Stimulated activated CD4-positive, alpha-beta T cell treated with anti-CD3 and anti-CD28 coated beads, Interleukin-1b, Interleukin-23, amount 100 ng/mL, for 48 hours (primary cell): ENCODE measurements around the gene PIGC.

Source experiments
- DNase-seq: peaks from one replicate; pipeline ENCODE4 v3.0.0-alpha.2; 2020

The PIGC gene

DNA sequence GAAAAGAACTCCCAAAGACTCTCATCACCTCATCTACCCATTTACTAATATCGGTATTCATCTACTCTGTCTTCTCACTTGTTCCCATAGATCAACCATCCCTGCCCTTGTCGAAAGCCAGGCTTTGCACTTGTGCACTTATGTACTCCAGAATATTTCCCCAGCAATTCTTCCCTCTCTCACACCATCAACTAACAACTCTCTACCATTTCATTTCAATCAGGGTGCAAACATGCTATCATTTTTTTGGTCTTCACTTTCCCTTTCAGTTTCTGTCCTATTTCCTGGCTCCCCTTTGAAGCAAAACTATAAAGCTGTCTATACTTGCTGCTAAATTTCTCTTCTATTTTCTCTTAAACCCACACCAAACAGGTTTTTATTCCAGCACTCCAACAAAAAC is 16.7 kb downstream of the PIGC start:
- no peak for DNase-seq

DNA sequence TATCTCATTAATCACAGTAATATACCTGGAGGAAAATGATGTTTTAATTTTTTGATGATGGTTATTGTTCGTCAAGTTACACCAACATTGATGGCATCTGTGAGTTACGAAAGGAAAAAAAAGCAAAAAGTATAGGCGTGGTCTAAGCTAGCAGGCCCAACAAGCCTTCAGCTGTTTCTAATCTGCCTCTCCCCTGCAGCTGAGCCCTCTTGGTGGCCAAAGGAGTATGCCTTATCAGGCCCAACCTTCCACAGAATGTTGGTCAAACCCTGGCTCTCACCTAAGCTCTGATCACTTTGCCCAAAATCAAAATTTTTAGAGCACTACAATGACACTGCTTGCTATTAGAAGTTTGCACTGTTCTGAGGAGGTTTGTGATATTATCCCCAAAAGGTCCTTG is 18.5 kb downstream of the PIGC start:
- DNase-seq: no peak

DNA sequence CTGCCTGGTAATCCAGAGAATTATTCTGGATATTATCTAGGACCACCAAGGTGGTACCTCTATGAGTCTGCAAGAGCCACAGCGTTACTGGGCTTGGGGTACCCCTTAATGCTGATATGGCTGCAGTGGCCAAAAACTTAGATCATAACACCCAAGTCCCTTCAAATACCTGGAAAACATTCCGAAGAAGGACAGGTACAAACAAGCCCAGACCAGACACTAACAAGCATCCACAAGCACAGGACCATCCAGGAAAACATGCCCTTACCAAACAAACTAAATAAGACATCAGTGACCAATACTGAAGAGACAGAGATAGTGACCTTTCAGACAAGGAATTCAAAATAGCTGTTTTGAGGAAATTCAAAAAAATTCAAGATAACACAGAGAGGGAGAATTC is 20.5 kb downstream of the PIGC start:
- no peak for DNase-seq

DNA sequence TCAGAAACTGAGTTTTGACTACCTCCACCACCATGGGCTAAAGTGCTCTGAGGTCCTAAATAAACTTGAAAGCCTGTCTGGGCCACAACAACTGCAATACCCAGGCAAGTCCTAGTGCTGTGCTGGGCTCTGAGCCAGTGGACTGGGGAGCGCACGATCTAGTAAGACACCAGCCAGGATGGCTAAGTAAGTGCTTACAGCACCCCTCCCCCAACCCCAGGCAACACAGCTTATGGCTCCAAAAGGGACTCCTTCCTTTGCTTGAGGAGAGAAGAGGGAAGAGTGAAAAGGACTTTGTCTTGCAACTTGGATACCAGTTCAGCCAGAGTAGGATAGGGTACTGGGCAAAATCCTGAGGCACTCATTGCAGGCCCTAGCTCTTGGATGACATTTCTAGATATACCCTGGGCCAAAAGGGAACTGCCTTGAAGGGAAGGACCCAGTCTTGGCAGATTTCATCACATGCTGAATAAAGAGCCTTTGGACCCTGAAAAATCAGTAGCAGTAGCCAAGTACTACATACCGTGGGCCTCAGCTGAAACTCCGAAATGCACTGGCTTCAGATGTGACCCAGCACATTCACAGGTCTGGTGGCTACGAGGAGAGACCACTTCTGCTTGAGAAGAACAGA is 21.8 kb downstream of the PIGC start:
- DNase-seq: no peak

DNA sequence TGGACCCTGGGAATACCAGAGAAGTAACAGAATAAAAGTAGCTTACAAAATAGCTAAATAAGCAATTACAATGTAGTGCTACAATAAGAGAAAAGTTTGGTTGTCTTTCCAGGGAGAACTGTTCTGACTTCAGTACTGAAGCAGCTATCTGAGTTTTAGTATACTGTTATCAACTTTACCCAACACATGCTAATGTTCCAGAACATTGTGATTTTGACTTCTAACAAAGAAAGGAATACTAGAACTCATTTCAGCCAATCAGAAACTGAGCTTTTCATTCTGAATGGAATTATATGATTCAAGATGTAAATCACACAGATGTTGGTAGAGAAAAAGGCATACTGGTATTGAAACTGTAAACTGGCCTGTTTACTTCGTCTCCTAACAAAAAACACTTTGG is 23.5 kb downstream of the PIGC start, which contains the start of gene C1orf105:
C1orf105 (plus strand) TSS at position 301 of the 400 bp plus-strand sequence. CDS start 201 bp downstream, outside the sequence.
- no peak for DNase-seq

DNA sequence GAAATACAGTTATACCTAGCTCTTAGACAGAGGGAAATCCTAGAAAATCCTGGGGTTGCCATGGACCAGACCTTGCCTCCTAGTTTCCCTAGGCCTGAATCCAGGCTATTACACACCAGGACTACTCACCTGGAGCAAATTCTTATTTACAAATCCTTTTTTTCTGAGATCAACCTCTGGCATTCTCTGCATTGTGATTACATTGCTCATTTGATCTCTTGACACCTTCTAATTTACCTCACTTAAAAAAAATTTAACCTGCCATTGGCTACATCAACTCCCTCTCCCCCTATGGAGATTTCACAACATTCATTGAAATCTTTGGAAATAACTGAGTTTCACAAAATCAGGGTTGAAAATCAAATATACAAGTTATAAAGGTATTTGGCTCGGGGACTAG is 26.3 kb downstream of the PIGC start:
- DNase-seq: no peak

DNA sequence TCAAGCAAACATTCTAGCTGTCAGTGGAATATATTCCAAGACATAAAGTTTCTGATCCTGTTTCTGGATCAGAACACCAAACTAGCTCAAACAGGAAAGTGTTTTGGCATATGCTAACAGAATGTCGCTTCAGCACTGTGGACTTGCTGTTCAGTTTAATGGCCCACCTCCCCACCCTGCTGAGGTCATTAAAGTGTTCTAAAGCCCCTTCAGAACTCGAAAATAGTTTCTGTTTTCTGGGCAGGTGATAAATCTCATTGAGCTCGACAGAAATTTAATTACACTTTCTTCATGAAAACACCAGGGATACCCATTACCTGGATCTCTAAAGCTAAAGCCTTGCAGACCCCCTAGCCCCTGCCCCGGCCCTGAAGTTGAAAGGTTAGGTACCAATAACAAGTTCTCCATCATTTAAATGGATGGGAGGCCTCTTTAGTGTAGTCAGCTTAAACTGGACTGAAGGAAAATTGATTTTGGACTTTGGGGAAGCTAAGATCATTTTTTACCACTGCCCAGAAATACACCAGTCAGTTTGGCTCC is 27.3 kb downstream of the PIGC start:
- no peak for DNase-seq

DNA sequence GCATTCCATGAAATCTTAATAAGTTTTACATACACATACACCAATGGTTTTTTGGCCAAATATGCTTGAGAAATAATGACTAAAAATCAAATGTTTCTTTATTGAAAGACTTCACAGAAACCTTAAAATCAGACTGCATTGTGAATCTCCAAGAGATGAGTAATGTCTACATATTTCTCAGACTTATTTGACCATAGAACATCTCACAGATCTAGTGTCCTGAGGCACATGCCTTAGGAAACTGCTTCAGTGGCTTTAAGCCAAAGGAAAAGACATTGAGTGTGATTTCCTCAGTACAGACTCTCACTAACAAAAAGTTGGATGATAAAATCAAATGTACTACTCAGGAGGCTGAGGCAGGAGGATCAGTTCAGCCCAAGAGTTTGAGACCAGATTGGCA is 29.5 kb downstream of the PIGC start:
- no peak for DNase-seq

DNA sequence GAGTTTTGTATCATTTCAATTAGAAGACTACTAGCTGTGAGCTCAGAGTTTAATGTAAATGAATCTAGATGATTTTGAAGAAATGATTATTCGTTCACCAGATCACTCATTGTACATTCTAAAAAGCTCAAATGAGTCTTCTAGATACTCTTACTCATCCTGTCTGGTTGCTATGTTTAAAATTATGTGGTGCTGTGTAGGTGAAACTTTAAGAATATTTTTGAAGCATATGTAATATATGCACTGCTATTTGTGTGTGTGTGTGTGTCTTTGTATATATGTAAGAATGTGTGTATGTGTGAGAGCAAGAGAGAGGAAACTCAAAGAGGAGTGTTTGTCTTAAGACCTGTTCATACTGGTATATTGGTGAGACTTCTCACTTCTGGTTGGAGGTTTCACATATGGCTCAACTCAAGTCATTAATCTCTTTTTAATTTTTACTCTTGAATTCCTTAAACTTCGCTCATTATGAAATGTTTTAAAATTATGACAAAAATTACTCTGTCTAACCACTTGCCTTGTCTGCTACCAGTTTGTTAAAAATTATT is 32.0 kb downstream of the PIGC start:
- DNase-seq: no peak

DNA sequence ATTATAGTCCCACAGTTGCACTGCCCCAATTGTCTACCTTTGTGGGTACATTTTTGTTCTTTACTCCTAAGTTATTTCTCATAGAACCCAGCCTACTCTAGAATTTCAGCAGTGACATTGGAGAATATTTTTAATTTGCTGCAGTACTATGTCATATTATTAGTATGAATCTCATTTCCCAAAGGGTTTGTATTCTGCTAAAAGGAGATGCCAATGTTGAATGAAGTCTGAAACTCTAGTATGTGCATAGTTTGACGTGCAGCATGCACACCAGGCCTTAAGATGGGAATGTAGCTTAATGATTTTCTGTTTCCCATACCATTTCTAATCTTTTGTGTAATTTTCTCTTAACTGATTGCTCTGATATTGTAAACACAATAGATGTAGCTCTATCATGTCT is 33.8 kb downstream of the PIGC start:
- DNase-seq: no peak

DNA sequence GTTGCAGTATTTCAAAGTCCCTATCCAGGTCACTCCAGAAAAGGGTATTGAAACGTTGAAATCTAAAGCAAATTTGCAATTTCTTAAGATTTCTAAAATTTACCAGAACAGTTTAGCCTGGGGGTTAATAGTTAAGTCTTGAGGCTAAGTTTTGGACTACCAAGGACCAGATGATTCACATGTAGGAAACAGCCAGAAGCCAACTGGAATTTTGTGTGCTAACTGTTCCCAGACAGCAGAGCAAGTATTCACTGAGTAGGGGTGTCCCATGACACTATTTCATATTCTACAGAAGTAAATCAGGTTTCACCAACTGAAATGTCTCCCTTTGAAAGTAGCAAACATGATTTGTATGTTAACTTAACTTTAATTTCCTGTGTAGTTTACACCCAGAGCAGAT is 34.9 kb downstream of the PIGC start:
- DNase-seq: no peak

DNA sequence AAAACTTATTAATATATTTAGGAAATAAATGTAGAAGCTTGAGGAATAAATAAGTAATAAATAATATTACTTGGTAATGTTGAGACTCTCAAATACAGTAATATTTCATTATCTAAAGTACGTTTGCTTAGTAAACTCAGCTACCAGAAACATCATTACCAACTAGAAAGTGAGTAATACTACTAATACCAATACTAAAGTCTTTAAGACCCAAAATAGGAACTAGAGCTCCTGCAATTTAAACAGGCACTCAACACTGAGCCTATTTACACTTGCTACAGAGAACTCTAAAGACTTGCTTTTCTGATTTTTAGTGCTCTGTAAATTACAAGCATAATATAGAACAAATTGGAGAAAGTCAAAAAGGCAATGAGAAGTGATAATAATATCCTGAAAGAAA is 36.9 kb downstream of the PIGC start:
- no peak for DNase-seq

DNA sequence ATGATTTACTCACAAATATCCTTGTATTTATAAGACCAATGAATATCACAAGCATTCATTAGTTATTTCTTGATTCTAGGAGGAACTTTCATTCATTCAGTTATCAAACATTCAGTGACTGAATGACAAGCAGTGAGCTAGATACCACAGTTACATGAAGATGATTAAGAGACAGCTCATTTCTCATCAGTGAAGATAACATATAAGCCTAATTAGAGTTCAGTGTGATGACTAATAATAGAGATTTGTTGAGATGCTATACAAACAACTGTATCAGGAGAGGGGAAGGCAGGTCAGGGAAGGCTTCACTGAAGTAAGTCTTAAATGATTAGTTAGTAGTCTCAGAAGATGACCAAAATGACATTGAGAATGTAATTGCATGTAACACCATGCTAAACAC is 38.0 kb downstream of the PIGC start:
- DNase-seq: no peak

DNA sequence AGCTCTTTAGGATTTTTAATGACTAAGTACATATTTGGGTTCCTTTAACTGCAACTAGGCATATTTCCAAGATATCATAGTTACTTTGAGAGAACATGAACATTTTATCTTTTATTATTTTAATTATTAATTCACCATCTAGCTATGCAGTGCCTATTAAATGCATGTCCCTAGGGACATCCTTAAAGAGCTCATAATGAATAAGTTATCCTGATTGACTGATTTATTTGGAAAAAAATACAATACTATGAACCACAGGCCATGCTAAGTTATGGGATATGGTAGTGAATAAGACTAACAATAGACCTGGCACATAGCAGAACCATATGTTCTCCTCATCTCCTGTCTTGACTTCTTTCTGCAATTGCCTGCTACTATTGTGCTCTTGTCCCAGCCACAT is 39.7 kb downstream of the PIGC start:
- DNase-seq: no peak

DNA sequence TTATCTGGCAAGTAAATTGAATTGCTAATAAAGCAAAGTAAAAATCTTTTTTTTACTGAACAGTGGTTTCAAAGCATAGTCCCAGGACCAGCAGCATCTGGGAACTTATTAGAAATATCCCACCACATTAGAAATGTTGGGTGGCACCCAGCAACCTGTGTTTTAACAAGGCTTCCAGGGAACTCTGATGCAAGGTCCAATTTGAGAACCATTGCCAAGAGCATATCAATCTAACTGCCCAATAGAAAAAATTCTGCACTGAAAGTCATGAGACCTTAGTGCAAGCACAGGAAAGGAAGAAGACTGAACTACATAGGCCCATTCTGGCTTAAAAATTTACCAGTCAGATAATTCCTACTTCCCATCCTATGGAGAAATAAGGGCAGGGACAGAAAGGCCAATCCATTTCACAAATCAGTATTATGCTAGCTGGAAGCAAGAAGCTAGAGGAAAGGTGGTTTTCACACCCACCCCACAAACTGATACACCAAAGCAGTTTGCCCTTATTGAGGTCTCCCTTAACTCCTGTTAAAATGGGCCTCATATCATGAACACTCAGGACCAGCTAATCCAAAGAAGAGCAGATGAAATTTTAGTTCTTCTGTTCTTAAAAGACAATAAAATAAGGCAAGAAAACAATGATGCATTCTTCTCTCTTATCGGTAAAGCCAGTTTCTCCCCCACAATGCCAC is 40.8 kb downstream of the PIGC start:
- DNase-seq: no peak

DNA sequence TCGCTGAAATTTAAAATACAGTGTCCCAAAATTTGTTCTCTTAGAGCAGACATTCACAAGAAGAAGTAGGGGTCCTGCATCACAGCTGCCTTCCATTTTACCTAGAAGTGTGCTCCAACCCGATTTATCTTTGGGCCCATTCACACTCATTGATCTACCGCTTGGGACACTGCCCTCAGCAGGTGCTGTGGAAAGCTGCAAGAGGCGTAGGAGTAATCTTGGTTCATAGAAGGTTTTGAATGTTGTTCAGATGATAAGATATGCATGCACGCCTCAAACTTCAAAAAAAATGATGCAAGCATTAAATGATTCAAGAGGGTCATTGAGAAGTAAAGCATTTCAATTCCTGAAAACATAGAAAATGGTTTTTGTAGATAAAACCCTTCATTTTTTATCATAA is 42.0 kb downstream of the PIGC start:
- no peak for DNase-seq

DNA sequence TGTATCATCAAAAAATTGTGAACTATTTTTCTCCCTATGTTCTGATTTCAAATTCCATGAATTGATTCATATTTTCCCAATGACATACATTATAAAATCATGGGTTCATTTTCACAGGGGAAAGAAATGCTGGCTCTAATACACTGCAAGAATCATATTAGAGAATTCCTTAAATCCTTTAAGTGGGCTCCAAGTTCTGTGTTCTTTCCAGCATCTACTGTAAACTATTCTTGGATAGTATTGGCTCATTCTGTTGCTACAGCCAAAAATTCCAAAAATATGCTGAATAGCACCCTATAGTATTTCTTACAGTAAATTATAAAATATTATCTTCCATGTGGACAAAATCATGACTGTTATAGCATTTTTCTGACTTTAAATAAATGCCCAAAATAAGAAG is 42.4 kb downstream of the PIGC start:
- no peak for DNase-seq

DNA sequence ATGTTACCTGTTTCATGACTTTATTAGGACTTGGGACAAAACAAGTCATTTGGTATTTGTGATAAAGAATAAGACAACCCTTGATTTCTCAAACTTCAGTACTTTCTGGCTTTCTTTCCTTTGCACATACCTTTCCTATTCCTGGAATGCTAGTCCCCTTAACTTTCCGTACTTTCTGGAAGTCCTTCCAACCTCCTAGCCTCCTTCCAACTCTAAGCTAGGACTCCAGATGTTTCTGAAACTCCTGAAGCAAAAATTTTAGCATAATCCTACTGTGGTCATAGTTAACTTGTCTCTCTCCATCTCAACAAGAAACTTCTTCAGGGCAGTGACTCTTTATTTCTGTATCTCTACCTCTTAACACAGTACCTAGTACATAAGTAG is 43.2 kb downstream of the PIGC start:
- DNase-seq: no peak

DNA sequence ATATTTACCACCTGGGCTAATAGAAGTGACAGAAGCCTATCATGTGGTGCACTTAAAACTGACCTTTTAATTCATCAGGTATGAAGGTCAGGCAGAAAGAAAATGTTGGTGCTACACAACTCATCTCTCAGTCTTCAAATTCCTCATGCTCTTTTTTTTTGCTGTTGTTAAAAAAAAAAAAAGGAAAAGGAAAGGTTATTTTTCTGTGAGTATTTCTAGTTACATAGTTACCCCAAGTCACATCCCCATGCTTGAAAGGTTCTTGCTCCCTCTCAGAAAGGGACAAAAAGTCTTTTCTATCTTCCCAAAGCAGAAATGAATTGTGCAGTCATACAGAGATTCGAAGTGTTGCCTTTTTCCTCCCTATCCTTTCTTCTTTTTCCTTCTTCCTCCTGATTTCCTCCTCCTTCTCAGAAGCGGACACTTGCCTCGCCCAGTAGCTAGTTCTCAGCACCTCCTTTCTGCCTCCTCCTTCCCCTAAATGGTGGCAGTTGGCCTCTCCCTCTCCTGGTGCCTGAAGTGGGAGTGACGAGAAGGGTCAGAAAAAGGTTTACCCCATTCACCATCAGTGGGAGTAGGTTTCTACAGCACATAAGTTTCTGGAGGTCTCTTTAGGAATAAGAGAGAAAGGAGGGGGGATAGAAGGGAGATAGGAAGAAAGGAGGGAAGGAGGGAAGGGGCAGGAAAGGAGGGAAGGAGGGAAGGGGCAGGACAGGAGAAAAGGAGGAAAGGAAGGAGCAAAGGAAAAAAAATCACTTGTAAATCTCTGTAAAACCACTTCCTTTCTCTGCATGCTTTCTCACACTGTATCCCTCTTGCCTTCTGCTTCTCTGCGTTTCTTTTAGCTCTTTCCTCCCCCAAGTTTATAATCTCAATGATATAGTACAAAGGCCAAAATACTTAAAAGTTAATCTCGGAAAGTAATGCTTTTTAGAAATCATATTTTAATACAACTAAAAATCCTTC is 43.8 kb downstream of the PIGC start:
- DNase-seq: no peak

DNA sequence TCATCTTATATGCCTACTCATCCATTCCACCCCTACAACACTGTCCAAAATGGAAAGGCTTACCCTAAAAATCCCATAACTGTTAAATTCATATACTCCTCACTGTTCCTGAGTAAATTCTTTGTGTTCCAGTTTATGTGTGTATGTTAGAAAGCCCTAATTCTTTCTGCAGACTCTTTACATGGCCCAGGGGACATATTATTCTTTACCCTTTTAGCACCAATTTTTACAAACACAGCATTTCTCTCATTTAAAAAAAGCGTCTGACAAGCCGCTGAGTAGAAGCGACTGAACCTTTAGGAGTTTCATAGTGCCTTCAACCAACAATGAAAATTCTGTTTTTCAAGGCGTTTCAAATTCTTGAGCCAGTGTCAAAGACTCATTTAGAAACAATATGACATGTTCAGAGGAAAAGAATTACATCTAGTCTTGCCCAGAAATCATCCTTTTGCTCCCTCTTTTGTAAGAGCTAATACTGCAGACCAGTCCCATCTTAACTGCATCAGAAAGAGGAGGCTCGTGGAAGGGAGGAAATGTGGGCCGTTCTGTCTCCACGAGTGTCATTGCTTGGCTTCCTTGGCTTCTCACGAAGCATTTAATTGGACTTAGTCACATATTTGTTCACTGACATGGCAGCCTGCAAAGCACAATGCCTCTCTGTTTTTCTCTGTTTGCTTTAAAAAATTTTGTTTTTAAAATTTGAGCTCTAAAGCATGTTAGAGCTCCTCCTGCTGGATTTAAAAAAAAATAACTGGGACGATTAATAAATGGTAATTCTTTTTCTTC is 44.7 kb downstream of the PIGC start:
- no peak for DNase-seq

DNA sequence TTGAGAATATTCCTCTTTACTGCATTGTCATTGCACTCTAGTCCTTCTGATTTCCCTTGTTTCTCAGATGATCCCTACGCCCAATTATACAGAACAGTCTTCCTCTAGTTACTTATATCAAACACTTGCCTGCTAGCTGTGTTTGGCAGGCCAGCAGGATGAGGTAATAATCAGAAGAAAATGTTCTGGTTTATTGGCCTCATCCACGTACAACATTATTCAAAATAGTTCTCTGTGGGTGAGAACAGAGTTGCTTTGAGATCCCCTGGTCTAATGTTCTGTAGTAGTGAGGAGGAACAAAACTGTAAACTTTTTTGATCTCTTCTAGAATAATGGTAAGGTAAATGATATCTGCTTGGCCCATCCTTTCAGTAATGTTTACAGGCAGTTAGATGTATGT is 45.7 kb downstream of the PIGC start:
- DNase-seq: no peak

DNA sequence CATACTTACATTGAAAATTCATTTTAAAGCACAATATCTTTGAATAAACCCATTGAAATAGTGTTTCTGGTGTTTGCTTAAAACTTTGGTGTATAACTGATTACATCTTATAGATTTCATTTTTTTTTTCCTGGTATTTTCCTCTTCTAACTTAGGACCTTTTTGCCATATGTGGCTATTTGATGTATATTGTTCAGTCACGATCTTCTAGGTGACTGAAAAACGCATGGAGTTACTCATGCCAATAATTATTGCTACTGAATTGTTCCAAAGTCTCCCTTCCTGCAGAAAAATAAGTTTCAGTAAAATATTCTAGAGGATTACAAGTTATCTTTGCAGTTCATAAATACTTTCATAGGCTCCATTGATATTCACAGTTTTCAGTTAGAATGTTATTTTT is 46.2 kb downstream of the PIGC start:
- DNase-seq: no peak
